Left kidney (tissue), 1 donor: ENCODE data around the gene PIK3IP1. TPM values are rescaled to one million over a fixed set of nuclear protein-coding genes. Genes with fewer than 3 reads are reported as not detected.

Experiments used
- polyA plus RNA-seq: library from polyadenylated mRNA; unstranded; fragments of 120-200 nt; gene quantifications from one replicate; pipeline ENCODE4 v1.2.1, GENCODE V29; 2013; ENCODE audit not compliant: insufficient read length

PIK3IP1 gene
- polyA plus RNA-seq, 1 donor = 10.6 TPM

Other genes with a start within 250 kb of the PIK3IP1 start
- 37.1 TPM for gene SMTN, start 211.2 kb downstream of the PIK3IP1 start, polyA plus RNA-seq
- 3.5 TPM for gene SELENOM, start 184.9 kb downstream of the PIK3IP1 start, polyA plus RNA-seq
- gene INPP5J, start 169.5 kb downstream of the PIK3IP1 start, polyA plus RNA-seq = 4.9 TPM
- gene PLA2G3, start 152.0 kb downstream of the PIK3IP1 start, polyA plus RNA-seq = 0.18 TPM
- 52.9 TPM for gene RNF185, start 132.3 kb downstream of the PIK3IP1 start, polyA plus RNA-seq
- gene LIMK2, start 80.2 kb downstream of the PIK3IP1 start, polyA plus RNA-seq = 50.4 TPM
- gene PATZ1, start 53.9 kb upstream of the PIK3IP1 start, polyA plus RNA-seq = 71.9 TPM
- gene DRG1, start 107.1 kb upstream of the PIK3IP1 start, polyA plus RNA-seq = 92.1 TPM
- 55.5 TPM for gene EIF4ENIF1, start 197.4 kb upstream of the PIK3IP1 start, polyA plus RNA-seq
- 52.3 TPM for gene SFI1, start 204.0 kb upstream of the PIK3IP1 start, polyA plus RNA-seq